Gastroesophageal sphincter (tissue), 4 donors: ENCODE results near the gene DNAH17. TPM values are rescaled to one million over a fixed set of nuclear protein-coding genes. Genes with fewer than 3 reads are reported as not detected.

Experiments used
- ATAC-seq: fragments of 150-250 bp; one replicate; pipeline ENCODE4 v1.9.1; 2016; ENCODE audit warnings: mild to moderate bottlenecking, moderate library complexity
- H3K27ac ChIP-seq, 4 donors: fragments of 200-600 bp; sonication (generic) in 3 of 4; 1 replicate in 3 of 4; 2 replicates in 1 of 4; pipeline ENCODE4 v1.5.1; 2016 to 2019
- H3K27me3 ChIP-seq: fragments of 200-600 bp; sonication (generic); one replicate; pipeline ENCODE4 v1.5.1; 2019
- H3K36me3 ChIP-seq, 2 donors: fragments of 200-600 bp; sonication (generic); one replicate each; pipeline ENCODE4 v1.5.1; 2019; ENCODE audit warnings: control low read depth in 1 of 2
- H3K4me1 ChIP-seq, 3 donors: fragments of 200-600 bp; sonication (generic); 1 replicate in 2 of 3; 2 replicates in 1 of 3; pipeline ENCODE4 v1.5.1; 2016 to 2019; ENCODE audit warnings: control low read depth in 2 of 3
- H3K4me3 ChIP-seq, 2 donors: fragments of 200-600 bp; sonication (generic); one replicate each; pipeline ENCODE4 v1.5.1; 2019; ENCODE audit warnings: mild to moderate bottlenecking in 1 of 2, moderate library complexity in 1 of 2
- H3K9me3 ChIP-seq, 3 donors: fragments of 200-600 bp; sonication (generic); one replicate each; pipeline ENCODE4 v1.5.1; 2017 to 2019; ENCODE audit warnings: control low read depth in 2 of 3
- EP300 ChIP-seq: sonication (generic); formaldehyde crosslinking; IDR thresholded peaks from one replicate; pipeline ENCODE4 v1.6.1; 2017; ENCODE audit warnings: antibody characterized with exemption, mild to moderate bottlenecking
- POLR2A ChIP-seq, 2 donors: fragments of 450-650 bp; IDR thresholded peaks; one replicate each; pipeline ENCODE4 v1.6.1; 2017; ENCODE audit warnings: antibody characterized with exemption in 2 of 2, mild to moderate bottlenecking in 2 of 2, moderate library complexity in 1 of 2
- POLR2AphosphoS5 ChIP-seq: sonication (generic); formaldehyde crosslinking; IDR thresholded peaks from one replicate; pipeline ENCODE4 v1.6.1; 2017; ENCODE audit warnings: antibody characterized with exemption
- WGBS, 2 donors: methylation state at CpG; one replicate each; pipeline ENCODE4 v1.1.5; 2018; ENCODE audit warnings: low coverage in 1 of 2; 5-methylcytosine and 5-hydroxymethylcytosine counted together
- total RNA-seq, 4 donors: library from RNA; depleted of rRNA; stranded (reverse); fragments of >200 nt; gene quantifications; one replicate each; pipeline ENCODE4 v1.1.0, GENCODE V29; 2016
- TF ChIP-seq, protein P1 (sequence below), 4 experiments: fragments of 200-600 bp in 2 of 4; fragments of 450-650 bp in 2 of 4; sonication (generic) in 1 of 4; IDR thresholded peaks; one replicate each; pipeline ENCODE4 v1.5.1; 2017 to 2019; ENCODE audit warnings: antibody characterized with exemption in 4 of 4, mild to moderate bottlenecking in 2 of 4, moderate library complexity in 2 of 4

The DNAH17 gene
- total RNA-seq, 4 donors from 2014 or later, result 0.15 TPM; not detected in 3

DNA sequence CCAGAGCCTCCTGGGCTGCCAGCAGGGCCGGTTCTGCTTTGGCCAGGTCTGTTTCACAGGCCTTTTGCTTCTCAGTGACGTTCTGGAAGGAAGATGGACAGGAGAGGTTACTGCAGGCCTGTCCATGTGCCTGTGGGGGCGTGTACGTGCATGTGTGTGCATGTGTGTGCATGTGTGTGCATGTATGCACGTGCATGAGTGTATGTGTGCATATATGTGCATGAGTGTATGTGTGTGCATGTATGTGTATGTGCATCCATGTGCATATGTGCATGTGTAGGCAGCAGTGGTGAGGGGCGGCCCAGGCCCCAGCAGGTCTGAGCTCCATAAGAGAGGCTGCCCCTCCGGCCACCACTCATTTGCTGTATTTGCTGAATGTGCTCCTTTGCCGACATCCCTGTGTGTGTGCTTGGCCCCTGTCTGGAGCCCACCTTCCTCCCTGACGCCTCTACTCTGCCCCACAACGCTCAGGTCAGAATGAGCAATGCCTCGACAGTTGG, 117.0 kb downstream of the DNAH17 start:
- ATAC-seq, result no peak
- H3K4me1 ChIP-seq, result no peaks in the 10 kb centered on the region
- H3K36me3 ChIP-seq, result no peaks in the 10 kb centered on the region
- no peaks in the 10 kb centered on the region for H3K27me3 ChIP-seq
- no peak overlapping the region for H3K4me3 ChIP-seq
- no peaks in the 10 kb centered on the region for H3K9me3 ChIP-seq
- TF ChIP-seq POLR2AphosphoS5, result no peak
- WGBS, 2 donors, result 80% methylated on average over 1 of the region's 11 CpGs; no CpG with 5 or more reads in 1 of the 2 donors
- no peak overlapping the region for H3K27ac ChIP-seq

DNA sequence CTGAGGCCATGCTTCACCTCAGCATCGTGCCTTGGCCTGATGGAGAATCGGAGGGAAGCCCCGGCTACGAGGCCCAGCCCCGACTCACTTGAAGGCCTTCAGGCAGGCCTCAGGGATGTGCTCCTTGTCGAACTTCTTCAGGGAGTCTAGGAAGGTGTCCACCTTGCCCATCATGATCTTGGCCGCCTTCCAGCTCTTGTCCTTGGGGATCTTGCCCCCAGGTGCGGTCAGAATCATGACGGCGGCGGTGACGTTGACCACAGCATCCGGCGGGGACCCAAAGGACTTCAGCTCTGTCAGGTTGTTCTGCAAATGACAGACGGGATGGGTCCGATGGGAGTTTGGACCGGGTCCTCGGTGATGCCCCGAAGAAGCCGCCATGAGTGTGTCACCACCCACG, 117.5 kb downstream of the DNAH17 start:
- Histone ChIP-seq H3K36me3 (no peaks in the 10 kb centered on the region), H3K4me3 (no peak overlapping the region), H3K9me3 (no peaks in the 10 kb centered on the region), H3K27ac (no peak overlapping the region), H3K27me3 (no peaks in the 10 kb centered on the region), H3K4me1 (no peaks in the 10 kb centered on the region)
- TF ChIP-seq, protein P1, sequence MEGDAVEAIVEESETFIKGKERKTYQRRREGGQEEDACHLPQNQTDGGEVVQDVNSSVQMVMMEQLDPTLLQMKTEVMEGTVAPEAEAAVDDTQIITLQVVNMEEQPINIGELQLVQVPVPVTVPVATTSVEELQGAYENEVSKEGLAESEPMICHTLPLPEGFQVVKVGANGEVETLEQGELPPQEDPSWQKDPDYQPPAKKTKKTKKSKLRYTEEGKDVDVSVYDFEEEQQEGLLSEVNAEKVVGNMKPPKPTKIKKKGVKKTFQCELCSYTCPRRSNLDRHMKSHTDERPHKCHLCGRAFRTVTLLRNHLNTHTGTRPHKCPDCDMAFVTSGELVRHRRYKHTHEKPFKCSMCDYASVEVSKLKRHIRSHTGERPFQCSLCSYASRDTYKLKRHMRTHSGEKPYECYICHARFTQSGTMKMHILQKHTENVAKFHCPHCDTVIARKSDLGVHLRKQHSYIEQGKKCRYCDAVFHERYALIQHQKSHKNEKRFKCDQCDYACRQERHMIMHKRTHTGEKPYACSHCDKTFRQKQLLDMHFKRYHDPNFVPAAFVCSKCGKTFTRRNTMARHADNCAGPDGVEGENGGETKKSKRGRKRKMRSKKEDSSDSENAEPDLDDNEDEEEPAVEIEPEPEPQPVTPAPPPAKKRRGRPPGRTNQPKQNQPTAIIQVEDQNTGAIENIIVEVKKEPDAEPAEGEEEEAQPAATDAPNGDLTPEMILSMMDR (IDR thresholded peaks at IDR 0.05), result no peak
- TF ChIP-seq POLR2AphosphoS5 (no peak), POLR2A (IDR thresholded peaks at IDR 0.05) (no peak), EP300 (no peak)
- no peak for ATAC-seq
- 100% methylated on average over 1 of the region's 21 CpGs; no CpG with 5 or more reads in 1 of the 2 donors for WGBS, 2 donors

DNA sequence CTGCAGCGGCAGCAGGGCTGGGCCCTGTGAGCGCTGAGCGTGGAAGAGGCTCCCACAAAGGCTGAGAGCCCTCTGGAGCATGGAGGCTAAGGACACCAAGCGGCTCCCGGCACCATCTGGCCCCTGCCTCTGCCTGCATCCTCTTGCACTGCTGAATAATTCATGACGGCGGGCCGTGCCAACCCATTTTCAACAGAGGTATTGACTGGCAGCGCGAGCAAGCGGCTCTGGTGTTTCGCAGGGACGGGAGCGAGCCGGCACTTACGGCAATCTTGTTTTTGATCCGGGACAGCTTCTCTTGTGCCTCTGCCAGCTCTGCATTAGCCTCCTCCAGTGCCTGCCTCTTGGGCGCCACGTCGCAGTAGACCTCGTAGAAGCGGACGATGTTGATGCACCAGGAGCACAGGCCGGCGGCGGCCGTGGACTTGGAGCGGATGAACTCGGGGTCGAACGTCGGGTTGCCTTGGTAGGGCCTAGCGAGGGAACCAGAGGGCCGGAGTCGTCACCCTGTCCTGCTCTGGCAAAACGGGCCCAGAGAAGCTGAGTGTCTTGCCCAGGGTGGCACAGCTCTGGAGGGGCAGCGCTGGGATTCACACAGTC, 118.4 kb downstream of the DNAH17 start:
- H3K27ac ChIP-seq, result no peak overlapping the region
- 88% methylated on average over 14 of the region's 37 CpGs; no CpG with 5 or more reads in 1 of the 2 donors for WGBS, 2 donors
- no peaks in the 10 kb centered on the region for H3K9me3 ChIP-seq
- ATAC-seq, result no peak
- TF ChIP-seq POLR2AphosphoS5 (no peak), POLR2A (IDR thresholded peaks at IDR 0.05) (no peak), EP300 (no peak)
- TF ChIP-seq, protein P1 (IDR thresholded peaks at IDR 0.05), result no peak
- no peaks in the 10 kb centered on the region for H3K4me1 ChIP-seq
- H3K4me3 ChIP-seq, result no peak overlapping the region
- H3K27me3 ChIP-seq, result no peaks in the 10 kb centered on the region
- H3K36me3 ChIP-seq, result no peaks in the 10 kb centered on the region

DNA sequence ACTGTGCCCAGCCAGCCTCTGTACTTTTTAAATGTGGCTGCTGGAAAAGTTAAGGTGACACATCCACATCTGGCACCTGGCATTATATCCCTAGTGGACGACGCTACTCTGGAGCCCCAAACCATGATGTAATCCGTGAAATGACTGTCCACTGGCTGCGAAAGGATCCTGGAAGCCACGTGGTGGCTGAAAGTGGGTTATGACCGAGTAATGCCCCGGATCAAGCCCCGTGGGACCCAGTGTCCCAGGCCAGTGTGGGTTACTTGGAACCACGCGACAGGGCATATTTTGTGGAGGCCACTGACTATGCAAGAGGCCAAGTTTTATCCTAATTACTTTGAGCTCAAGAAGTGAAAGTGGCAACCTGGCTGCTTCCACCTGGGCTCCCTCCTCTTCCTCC, 119.1 kb downstream of the DNAH17 start:
- no peaks in the 10 kb centered on the region for H3K36me3 ChIP-seq
- no peak for TF ChIP-seq POLR2A (IDR thresholded peaks at IDR 0.05)
- TF ChIP-seq, protein P1 (IDR thresholded peaks at IDR 0.05), result no peak
- TF ChIP-seq EP300, result no peak
- no peak for TF ChIP-seq POLR2AphosphoS5
- no peaks in the 10 kb centered on the region for H3K9me3 ChIP-seq
- H3K27ac ChIP-seq, result no peak overlapping the region
- H3K27me3 ChIP-seq, result no peaks in the 10 kb centered on the region
- H3K4me3 ChIP-seq, result no peak overlapping the region
- 100% methylated on average over 1 of the region's 10 CpGs; no CpG with 5 or more reads in 1 of the 2 donors for WGBS, 2 donors
- ATAC-seq, result no peak
- H3K4me1 ChIP-seq, result no peaks in the 10 kb centered on the region

DNA sequence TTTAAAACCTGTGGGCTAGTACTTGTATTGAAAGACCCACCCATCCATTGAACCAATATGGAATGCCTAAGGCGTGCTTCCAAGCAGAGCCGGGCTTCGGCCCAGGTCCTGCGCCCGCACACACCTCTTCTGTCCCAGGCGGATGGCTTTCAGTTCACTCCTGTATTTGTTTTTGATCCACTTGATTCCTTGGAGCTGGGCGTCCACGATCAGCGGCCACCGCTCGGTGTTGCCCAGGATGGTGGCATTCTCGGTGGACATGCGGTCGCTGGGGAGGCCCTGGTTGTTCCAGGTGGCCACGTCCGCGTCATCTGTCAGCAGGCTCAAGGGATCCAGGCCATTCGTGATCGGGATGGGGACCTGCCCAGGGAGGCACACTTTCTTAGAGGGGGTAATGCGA, 122.8 kb downstream of the DNAH17 start:
- Histone ChIP-seq H3K4me3 (no peak overlapping the region), H3K27me3 (no peaks in the 10 kb centered on the region), H3K4me1 (no peaks in the 10 kb centered on the region), H3K9me3 (no peaks in the 10 kb centered on the region), H3K36me3 (no peaks in the 10 kb centered on the region), H3K27ac (no peak overlapping the region)
- TF ChIP-seq EP300, result no peak
- TF ChIP-seq, protein P1 (IDR thresholded peaks at IDR 0.05), result no peak
- no peak for TF ChIP-seq POLR2A (IDR thresholded peaks at IDR 0.05)
- no peak for TF ChIP-seq POLR2AphosphoS5
- WGBS, 2 donors, result 62% methylated on average over 2 of the region's 20 CpGs; no CpG with 5 or more reads in 1 of the 2 donors
- ATAC-seq, result no peak
